Motor neuron (in vitro differentiated cells): ENCODE results near the gene PNPLA7. TPM values are rescaled to one million over a fixed set of nuclear protein-coding genes. Genes with fewer than 3 reads are reported as not detected.

ENCODE experiments used
- ATAC-seq, 8 experiments: fragments of 200-7000 bp; cut with Tn5 transposase; replicated peaks in 6 of 8; 2 replicates each; pipeline ENCODE4 v1.8.0; 2021; ENCODE audit warnings: mild to moderate bottlenecking in 8 of 8, moderate library complexity in 8 of 8
- H3K27ac ChIP-seq, 2 donors: fragments of 250-450 bp; sonication (Bioruptor Pico); 2 replicates each; pipeline ENCODE4 v1.9.0; 2021; ENCODE audit warnings: antibody characterized with exemption in 2 of 2, mild to moderate bottlenecking in 2 of 2, moderate library complexity in 1 of 2
- H3K4me1 ChIP-seq, 2 donors: fragments of 250-450 bp; sonication (Bioruptor Pico); replicated peaks in 1 of 2; 2 replicates each; pipeline ENCODE4 v1.6.1; 2021; ENCODE audit warnings: antibody characterized with exemption in 2 of 2, mild to moderate bottlenecking in 2 of 2, moderate library complexity in 1 of 2
- H3K4me3 ChIP-seq, 5 donors: fragments of 250-450 bp; sonication (Bioruptor Pico); 2 replicates each; pipeline ENCODE4 v1.9.0; 2021; ENCODE audit warnings: antibody characterized with exemption in 5 of 5, mild to moderate bottlenecking in 5 of 5, moderate library complexity in 4 of 5
- WGBS, 10 experiments: fragments of 450-650 bp; shearing (Covaris generic); methylation state at CpG; one replicate each; pipeline ENCODE4 v1.0.0; 2022; 5-methylcytosine and 5-hydroxymethylcytosine counted together
- in situ Hi-C, 9 experiments: fragments of 400-800 bp; cut with MboI; loops; one replicate each; pipeline ENCODE4 v1.15.0; 2021; ENCODE audit warnings: low sequenced_read_pairs in 9 of 9, low pct_unique_long_range_greater_than_20kb in 2 of 9; ENCODE audit not compliant: unreplicated experiment in 9 of 9
- total RNA-seq, 8 experiments: library from RNA; unstranded; fragments of 300-600 nt; gene quantifications; 2 replicates each; pipeline versions ENCODE4 v1.2.3 to v1.2.4, GENCODE V29; 2022

PNPLA7 gene
- total RNA-seq, 8 experiments from 2014 or later: 0.16 to 3.3 (median 1.5) TPM

DNA sequence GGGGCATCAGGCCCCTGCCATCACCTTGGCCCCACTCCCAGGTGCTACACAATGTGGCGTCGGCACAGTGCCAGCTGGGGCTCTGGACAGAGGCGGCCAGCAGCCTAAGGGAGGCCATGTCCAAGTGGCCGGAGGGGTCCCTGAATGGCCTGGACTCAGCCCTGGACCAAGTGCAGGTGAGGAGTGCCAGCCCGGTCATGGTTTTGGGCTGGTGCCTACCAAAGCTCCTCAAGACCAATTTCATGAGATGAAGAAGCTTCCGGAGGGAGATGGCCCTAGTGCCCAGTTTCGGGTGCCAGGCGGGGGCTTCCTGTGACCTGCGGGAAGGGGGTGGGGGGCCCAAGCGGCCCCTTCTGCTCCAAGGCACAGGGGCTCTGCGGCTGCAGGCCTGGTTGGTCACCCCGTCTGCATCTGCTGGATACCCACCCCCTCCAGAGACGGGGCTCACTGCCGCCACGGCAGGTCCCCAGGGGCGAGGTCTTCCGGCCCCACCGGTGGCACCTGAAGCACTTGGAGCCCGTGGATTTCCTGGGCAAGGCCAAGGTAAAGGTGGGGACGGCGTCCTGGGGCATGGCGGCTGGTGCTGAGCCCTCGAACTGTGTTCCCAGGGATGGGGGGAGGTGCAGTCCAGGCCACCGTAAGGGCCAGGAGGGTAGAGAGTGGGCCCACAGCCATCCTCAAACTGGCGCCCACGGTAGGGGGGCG lies 121.2 kb downstream of the PNPLA7 start:
- ATAC-seq: no peak
- Histone ChIP-seq H3K27ac (no peak overlapping the region), H3K4me1 (peaks cover 0 to under 1% of the 10 kb centered on the region in 2 donors), H3K4me3 (no peak overlapping the region)
- in situ Hi-C loops: loop anchor here in 1 of 9 experiments (25.0 kb wide), 1 partner anchor 142 kb away; the partner anchor contains the start of gene TOR4A
- no CpG with 5 or more reads among the region's 27 CpGs for WGBS, 10 experiments

DNA sequence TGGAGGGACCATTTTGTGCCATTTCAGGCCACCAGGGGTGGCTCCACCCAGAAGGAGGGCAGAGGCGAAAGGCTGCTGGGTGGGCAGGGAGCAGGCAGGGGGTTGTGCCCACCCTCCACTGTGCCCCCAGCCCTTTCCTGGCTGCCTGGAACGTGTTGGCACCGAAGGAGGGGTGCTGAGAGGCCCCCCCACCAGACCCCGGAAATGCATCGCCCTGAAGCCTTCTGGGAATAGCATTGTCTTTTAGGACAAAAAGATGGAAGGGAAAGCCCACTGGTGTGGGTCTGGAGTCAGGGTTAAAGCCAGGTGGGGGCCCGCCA lies 121.9 kb downstream of the PNPLA7 start:
- Histone ChIP-seq H3K27ac (no peak overlapping the region), H3K4me3 (no peak overlapping the region), H3K4me1 (peaks cover 0 to 4% of the 10 kb centered on the region in 2 donors)
- in situ Hi-C loops: loop anchor here in 1 of 9 experiments (25.0 kb wide), 1 partner anchor 141 kb away; the partner anchor contains the start of gene TOR4A
- ATAC-seq: no peak
- WGBS, 10 experiments: no CpG with 5 or more reads among the region's 6 CpGs

DNA sequence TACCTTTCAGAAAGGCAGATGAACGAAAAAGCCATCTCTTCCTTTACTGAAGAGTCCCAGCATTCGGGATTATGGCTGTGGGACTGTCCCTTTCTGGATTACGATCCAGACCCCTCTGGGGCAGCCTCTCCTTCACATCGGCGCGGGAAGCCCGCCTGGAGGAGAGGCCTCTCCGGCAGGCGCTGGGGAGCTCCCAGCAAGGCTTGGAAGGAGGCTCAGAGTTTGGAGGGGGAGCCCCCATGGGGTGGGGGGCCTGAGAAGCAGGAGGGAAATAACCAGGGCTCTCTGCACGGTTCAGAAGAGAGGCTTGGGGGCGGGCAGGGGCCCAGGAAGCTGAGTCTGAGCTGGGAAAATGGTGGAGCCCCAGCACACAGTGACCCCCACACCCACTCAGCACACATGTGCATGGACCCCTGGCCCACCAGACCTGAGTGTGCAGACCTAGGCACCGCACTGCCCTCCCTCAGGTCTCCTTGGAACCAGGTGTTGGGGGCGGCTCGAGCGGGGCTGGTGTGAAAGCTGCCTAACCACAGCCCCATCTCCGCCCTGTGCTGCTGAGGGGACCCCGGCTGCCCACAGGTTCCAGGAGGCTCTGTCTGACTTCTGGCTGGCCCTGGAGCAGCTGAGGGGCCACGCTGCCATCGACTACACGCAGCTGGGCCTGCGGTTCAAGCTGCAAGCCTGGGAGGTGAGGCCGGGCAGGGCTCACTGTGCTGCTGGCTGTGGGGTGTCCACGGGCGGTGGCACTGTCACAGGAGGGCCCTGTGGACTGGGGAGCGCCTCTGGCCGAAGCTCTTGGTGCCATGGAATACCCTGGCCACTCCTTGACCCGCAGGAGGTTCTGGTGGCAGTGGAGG lies 122.5 kb downstream of the PNPLA7 start:
- Histone ChIP-seq H3K4me1 (peaks cover 0 to 4% of the 10 kb centered on the region in 2 donors), H3K27ac (no peak overlapping the region), H3K4me3 (no peak overlapping the region)
- in situ Hi-C loops: loop anchor here in 1 of 9 experiments (25.0 kb wide), 1 partner anchor 140 kb away; the partner anchor contains the start of gene TOR4A
- 54 to 89% (median 70%) methylated on average over 1 to 6 of the region's 27 CpGs; no CpG with 5 or more reads in 6 of the 10 experiments for WGBS, 10 experiments
- no peak for ATAC-seq

DNA sequence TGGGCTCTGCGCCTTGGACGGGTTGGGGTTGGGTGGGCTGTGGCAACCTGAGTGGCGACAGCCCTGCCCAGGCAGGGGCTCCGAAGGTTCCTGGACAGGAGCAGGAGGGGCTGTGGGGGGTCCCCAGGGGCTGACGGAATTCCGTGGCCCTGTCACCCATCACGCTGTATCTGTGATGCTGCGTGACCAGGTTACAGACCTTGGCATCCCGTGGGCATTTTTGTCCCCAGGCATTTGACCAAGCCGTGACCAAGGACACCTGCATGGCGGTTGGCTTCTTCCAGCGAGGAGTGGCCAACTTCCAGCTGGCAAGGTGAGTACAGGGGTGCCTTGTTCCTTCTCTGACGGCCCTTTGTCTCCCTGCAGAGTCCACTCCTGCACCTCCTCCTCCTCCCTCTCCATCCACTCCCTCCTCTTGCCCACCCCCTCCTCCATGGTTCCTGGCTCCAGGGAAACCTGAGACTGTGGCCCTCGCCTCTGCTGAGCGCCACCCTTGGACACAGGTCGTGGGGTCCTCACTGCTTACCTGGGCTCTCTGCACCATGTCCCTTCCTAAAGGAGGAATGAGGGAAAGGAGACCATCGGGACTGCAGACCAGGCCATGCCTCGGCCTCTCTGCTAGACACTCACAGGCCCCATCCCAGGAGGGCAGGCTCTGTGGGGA lies 124.1 kb downstream of the PNPLA7 start:
- no peak overlapping the region for H3K27ac ChIP-seq
- peaks cover 6 to 10% of the 10 kb centered on the region in 2 donors for H3K4me1 ChIP-seq
- no peak for ATAC-seq
- 40 to 84% (median 80%) methylated on average over 1 to 9 of the region's 18 CpGs; no CpG with 5 or more reads in 5 of the 10 experiments for WGBS, 10 experiments
- in situ Hi-C loops: loop anchor here in 1 of 9 experiments (25.0 kb wide), 1 partner anchor 139 kb away; the partner anchor contains the start of gene TOR4A
- no peak overlapping the region for H3K4me3 ChIP-seq

DNA sequence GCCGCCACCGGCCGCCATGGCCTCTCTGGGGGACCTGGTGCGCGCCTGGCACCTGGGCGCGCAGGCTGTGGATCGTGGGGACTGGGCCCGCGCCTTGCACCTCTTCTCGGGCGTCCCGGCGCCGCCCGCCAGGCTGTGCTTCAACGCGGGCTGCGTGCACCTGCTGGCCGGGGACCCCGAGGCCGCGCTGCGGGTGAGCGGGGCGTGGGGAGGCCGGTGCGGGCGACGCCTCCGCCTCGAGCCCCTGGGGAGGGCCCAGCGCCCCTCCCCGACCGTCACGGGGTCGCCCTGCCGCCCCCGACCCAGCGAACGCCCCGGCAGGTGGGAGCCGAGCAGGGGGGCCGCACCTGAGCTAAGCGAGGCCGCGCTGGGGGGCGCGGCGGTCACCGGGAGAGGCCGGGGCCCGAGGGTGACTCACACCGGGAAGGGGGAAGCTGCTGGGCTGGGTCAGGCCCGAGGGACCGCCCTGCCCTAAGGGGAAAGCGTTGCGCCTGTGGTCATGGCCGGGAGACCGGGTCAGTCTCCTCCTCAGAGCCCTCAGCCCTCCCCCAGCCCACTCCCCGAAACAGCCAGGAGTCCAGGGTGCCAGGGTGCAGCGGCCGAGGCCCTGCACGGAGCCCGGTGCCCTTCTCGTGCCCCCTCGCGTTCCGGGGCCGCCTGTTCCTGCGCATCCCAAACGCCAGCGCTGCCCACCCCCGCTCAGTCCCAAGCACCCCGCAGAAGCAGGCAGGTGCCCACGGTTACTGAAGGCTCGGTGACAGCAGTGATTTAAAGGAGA lies 126.5 kb downstream of the PNPLA7 start:
- Histone ChIP-seq H3K27ac (no peak overlapping the region), H3K4me3 (peak overlapping the region; percentile 51 to 98 (median 78)), H3K4me1 (peaks cover 6 to 10% of the 10 kb centered on the region in 2 donors)
- peak; percentile 3 to 46 (median 34) for ATAC-seq
- whole genome bisulfite sequencing, 10 experiments: 100% methylated on average over 1 of the region's 77 CpGs; no CpG with 5 or more reads in 9 of the 10 experiments
- in situ Hi-C loops: loop anchor here in 6 of 9 experiments (25.0 kb wide), 2 partner anchors 111 to 136 kb away; partner anchors contain the start of genes NRARP (in 5 of the 6) and TOR4A (in 1 of the 6)

DNA sequence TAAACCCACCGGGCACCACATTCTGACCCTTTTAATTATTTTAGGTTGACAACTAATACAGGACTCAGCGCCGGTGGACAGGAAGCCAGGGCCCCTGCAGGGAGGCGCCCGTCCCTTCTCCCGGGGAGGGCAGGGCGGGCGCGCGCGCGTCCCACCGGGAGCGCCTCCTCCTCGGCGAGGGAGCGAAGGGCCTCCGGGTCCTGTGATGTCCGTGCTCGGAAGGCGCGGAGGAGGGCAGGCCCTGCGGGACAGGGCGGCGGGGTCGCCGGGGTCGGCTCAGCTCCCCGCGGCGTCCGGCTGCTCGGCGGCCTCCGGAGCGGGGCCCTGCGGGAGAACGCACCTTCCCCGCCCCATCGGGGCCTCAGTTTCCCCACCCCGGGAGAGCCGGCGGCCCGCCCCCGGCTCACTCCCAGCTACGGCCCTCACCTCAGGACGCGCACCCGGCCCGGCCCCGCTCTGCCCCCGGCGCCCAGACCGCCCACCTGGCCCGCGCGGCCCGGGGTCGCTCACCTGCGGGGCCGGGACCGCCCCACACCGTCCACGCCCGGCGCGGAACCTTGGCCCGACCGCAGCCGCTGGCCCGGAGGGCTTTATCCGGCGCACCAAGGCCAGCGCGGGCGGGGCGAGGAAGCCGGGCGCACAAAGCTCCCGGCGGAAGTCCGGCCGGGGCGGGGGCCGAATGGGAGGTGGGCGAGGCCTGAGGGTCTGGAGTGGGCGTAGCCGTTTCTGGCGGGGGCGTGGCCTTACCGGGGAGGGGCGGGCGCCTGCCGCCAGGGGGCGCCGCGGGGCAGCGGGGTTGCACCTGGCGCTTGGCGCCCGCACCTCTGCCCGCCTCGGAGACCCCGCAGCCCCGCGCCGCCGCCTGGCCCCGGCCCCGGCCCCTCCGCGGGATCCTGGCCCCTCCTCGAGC lies 127.3 kb downstream of the PNPLA7 start, which contains the start of the genes EXD3 and NOXA1:
TSS of gene EXD3 (minus strand) at position 559 of the 910 bp plus-strand sequence. CDS start 27,805 bp downstream, outside the sequence.
TSS of gene NOXA1 (plus strand) at position 790 of the 910 bp plus-strand sequence. CDS start 137 bp downstream, outside the sequence.
- Histone ChIP-seq H3K4me3 (peak within 1 kb of the TSS; percentile 51 to 98 (median 78)), H3K27ac (no peak within 1 kb of the TSS), H3K4me1 (peaks cover 6 to 10% of the 10 kb centered on the region in 2 donors)
- ATAC-seq: peak; percentile 72 to 87 (median 84)
- in situ Hi-C loops: loop anchor here in 6 of 9 experiments (25.0 kb wide), 2 partner anchors 111 to 136 kb away; partner anchors contain the start of genes NRARP (in 5 of the 6) and TOR4A (in 1 of the 6)
- 0 to 10% (median 0%) methylated on average over 1 to 2 of the region's 113 CpGs; no CpG with 5 or more reads in 7 of the 10 experiments for WGBS, 10 experiments

DNA sequence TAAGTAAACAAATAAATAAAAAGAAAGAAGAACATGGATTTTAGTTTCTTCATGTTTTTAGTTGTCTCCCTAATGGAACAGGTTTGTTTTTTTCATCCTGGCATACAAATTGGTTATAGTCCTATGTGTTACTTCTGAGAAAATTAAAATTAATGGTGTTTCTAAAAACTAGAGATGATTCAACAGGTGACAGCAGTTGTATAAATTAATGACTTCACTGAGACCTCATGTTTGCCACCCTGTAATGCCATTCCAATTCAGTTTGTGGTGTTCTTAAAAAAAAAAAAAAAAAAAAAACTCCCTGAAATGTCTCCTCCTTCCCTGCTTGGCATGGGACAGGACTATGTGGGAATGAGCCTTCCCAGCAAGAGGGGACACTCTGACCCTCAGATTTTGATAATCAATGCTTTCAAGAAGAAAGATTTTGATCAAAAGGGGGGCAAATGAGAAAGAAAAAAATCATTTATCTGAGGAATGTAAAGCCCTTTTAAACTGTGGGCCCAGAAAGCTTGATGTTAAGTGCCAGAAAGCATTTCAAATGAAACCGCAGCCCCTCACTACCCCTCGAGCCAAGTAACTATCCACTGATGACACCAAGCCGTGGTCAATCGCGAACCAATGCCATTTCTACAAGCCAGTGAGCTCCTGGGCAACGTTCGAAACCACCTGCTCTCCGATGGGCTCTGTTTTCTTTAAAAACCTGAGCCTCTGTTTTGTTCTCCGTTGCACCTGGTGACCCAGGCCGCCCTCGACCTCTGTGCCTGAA lies 128.2 kb downstream of the PNPLA7 start:
- ATAC-seq: no peak
- Histone ChIP-seq H3K4me3 (peak overlapping the region; percentile 51 to 98 (median 78)), H3K27ac (no peak overlapping the region), H3K4me1 (peaks cover 6 to 10% of the 10 kb centered on the region in 2 donors)
- 0 to 33% (median 0%) methylated on average over 1 to 6 of the region's 11 CpGs; no CpG with 5 or more reads in 1 of the 10 experiments for WGBS, 10 experiments
- in situ Hi-C loops: loop anchor here in 6 of 9 experiments (25.0 kb wide), 2 partner anchors 110 to 135 kb away; partner anchors contain the start of genes NRARP (in 5 of the 6) and TOR4A (in 1 of the 6)

DNA sequence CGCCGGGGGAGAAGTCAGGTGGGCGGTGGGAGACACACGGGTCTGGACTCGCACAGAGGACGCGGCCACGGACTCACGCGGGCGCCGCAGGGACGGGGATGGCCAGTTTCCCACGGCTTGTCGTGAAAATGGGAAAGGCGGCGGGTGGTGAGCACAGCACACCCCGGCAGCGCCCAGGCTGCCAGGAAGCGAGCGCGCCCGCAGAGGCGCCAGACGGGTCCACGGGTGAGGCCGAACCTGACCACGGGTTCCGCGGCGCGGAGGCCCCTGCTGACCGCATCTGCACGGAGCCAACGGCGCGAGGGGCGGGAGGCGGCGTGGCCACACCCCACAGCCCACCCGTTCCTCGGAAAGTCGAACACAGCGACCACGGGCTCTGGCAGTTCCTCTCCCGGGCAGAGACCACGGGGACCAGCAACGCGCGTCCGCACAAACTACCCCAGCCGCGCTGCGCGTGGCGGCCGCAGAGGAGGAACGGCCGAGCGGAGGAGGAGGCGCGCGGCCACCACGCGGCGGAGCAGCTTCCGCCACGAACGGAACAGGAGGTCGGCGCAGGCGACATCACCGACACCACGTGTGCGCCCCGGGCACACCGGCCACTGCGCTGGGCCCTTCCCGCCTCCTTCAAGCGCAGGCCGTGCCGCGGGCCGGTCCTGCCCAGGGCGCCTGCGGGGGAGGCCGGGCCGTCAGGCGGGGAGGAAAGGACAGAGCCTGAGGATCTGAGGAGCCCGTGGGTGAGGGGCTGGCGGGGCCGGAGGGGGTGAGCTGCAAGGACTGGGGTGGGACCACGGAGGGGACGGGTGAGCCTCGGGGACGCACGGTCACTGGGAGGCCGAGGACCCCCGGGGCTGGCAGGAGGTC lies 132.8 kb downstream of the PNPLA7 start:
- in situ Hi-C loops: loop anchor here in 6 of 9 experiments (25.0 kb wide), 2 partner anchors 105 to 130 kb away; partner anchors contain the start of genes NRARP (in 5 of the 6) and TOR4A (in 1 of the 6)
- Histone ChIP-seq H3K4me1 (peaks cover 6 to 8% of the 10 kb centered on the region in 2 donors), H3K27ac (no peak overlapping the region), H3K4me3 (peak overlapping the region in 1 of 5 donors; percentile 16)
- WGBS, 10 experiments: 100% methylated on average over 1 to 9 of the region's 99 CpGs; no CpG with 5 or more reads in 7 of the 10 experiments
- ATAC-seq: peak in 3 of 8 experiments; percentile 24 to 50 (median 49)

DNA sequence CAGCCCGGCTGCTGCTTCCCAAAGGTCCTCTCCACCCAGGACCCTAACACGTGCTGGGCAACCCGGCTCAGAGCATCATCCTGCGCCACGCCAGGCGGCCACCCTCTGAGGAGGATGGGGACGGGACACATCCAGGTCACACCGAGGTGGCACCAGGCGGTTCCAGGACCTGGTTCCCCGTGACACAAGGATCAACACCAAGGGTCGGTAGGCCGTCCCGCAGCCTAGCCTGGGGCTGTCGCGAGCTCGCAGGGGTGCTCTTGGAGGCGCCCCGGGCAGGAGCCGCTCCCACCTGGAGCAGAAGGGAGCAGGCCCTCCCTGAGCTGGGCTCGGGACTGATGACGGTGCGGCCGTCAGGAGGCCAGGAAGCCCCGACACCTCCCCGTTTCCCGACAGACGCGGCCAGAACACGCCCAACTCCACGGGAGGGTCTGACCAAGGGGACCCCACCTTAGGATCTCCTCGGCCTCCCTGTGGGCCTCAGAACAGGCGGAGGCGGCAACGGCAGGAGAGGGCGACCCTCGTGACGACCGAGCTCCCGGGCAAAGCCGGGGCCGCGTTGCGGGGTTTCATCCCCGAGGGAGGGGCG lies 133.5 kb downstream of the PNPLA7 start:
- Histone ChIP-seq H3K4me1 (peaks cover 6 to 11% of the 10 kb centered on the region in 2 donors), H3K27ac (no peak overlapping the region), H3K4me3 (no peak overlapping the region)
- WGBS, 10 experiments: 60 to 100% (median 87%) methylated on average over 1 to 21 of the region's 45 CpGs; no CpG with 5 or more reads in 7 of the 10 experiments
- in situ Hi-C loops: loop anchor here in 6 of 9 experiments (25.0 kb wide), 2 partner anchors 104 to 129 kb away; partner anchors contain the start of genes NRARP (in 5 of the 6) and TOR4A (in 1 of the 6)
- peak in 2 of 8 experiments; percentile 4 for ATAC-seq
